NB4 (cell line): ENCODE measurements around the gene BIVM.

ENCODE experiments used
- DNase-seq: peaks from one replicate; pipeline ENCODE4 v3.0.0; 2010; ENCODE audit warnings: low read depth
- H3K4me3 ChIP-seq: one replicate; pipeline ENCODE4 v1.5.1; 2011; ENCODE audit warnings: mild to moderate bottlenecking, low read depth, low read length, moderate library complexity
- MYC ChIP-seq: IDR thresholded peaks from 2 replicates; pipeline ENCODE4 v1.6.1; 2011; ENCODE audit warnings: low read depth, low read length
- POLR2A ChIP-seq: IDR thresholded peaks from 2 replicates; pipeline ENCODE4 v1.6.1; 2011; ENCODE audit warnings: mild to moderate bottlenecking; ENCODE audit not compliant: insufficient read length; ENCODE audit errors: extremely low read depth
- TF ChIP-seq, protein P1 (sequence below): IDR thresholded peaks from 2 replicates; pipeline ENCODE4 v1.6.1; 2011; ENCODE audit warnings: low read depth, low read length
- TF ChIP-seq, protein P2 (sequence below): IDR thresholded peaks from one replicate; pipeline ENCODE4 v1.5.1; 2012; ENCODE audit warnings: low read depth, low read length

Gene BIVM

DNA sequence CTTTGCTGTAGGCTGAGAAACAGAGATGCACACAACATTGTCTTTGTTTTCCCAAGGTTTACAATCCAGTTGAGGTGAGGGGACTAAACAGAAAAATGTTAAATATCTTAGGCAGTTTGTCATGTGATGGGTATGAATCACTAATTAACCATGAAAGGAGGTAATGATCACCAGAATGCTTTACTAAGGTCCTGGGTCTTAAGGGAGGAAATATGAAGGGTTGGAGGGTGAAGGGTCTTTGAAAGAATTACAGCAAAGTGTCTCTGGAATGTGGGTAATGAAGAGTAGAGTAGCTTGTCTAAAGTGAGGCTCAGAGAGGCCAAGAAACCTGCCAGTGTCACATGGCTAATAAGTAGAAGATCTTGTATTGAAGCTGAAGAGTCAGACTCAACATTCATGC is 19.0 kb downstream of the BIVM start:
- no peak overlapping the region for H3K4me3 ChIP-seq
- TF ChIP-seq, protein P1, sequence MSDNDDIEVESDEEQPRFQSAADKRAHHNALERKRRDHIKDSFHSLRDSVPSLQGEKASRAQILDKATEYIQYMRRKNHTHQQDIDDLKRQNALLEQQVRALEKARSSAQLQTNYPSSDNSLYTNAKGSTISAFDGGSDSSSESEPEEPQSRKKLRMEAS, result no peak
- no peak for TF ChIP-seq POLR2A
- TF ChIP-seq MYC, result no peak
- TF ChIP-seq, protein P2, sequence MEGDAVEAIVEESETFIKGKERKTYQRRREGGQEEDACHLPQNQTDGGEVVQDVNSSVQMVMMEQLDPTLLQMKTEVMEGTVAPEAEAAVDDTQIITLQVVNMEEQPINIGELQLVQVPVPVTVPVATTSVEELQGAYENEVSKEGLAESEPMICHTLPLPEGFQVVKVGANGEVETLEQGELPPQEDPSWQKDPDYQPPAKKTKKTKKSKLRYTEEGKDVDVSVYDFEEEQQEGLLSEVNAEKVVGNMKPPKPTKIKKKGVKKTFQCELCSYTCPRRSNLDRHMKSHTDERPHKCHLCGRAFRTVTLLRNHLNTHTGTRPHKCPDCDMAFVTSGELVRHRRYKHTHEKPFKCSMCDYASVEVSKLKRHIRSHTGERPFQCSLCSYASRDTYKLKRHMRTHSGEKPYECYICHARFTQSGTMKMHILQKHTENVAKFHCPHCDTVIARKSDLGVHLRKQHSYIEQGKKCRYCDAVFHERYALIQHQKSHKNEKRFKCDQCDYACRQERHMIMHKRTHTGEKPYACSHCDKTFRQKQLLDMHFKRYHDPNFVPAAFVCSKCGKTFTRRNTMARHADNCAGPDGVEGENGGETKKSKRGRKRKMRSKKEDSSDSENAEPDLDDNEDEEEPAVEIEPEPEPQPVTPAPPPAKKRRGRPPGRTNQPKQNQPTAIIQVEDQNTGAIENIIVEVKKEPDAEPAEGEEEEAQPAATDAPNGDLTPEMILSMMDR, result no peak
- no peak for DNase-seq

DNA sequence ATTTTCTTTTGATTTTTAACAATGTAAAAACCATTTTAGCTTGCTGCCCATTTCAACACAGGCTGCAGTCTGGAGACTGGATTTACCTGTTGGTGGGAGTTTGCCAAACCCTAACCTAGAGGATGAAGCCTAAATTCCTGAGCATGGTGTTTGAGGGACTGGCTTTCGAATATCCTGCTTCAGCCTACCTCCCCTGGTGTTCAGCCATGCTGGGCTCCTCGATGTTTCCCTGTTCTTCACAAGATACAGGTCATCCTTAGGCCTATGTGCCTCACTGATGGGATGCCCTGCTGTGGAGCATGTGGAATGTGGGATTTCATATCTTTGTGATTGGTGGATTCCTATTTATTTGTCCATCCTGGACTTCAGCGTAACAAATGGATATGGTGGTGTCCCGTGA is 26.5 kb downstream of the BIVM start:
- H3K4me3 ChIP-seq, result no peak overlapping the region
- DNase-seq, result no peak
- no peak for TF ChIP-seq POLR2A
- TF ChIP-seq, protein P1, result no peak
- TF ChIP-seq, protein P2, result no peak
- no peak for TF ChIP-seq MYC

DNA sequence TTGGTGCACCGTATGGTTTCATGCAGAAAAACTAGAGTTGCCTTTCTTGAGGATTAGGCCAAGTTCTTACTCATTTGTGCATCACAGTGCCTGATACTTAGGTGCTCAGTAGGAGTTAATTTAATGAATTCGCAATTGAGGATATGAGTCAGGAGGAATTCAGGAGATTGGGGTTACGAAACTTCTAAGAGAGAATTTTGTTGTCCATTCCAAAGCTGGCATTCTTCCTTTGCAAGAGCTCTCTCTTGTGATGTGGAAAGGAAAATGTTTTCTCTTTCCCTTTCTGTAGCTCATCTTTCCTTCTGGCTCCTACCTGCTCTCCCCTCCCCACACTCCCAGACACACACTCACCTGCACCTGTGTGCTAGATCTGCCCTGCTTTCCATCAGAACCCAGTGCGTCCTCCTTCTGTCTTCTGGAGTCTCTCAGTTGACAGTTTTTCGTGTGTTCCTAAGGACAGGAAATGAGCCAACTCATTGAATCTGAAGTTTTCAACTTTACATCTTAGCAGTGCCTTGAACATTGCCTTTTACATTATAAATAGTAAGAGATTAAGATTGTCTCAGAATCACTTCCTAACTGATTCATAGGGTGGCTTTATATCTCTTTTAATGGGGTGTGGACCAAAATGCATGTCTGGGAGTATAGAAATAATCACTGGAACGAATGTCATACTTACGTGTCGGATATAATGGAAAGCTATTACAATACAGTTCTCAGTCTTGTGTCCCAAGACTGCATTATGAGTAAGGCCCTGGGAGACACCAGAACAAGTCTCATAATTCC is 27.2 kb downstream of the BIVM start:
- DNase-seq, result peak; percentile 40
- H3K4me3 ChIP-seq, result no peak overlapping the region
- TF ChIP-seq, protein P1, result no peak
- TF ChIP-seq POLR2A (no peak), MYC (no peak)
- TF ChIP-seq, protein P2, result no peak

DNA sequence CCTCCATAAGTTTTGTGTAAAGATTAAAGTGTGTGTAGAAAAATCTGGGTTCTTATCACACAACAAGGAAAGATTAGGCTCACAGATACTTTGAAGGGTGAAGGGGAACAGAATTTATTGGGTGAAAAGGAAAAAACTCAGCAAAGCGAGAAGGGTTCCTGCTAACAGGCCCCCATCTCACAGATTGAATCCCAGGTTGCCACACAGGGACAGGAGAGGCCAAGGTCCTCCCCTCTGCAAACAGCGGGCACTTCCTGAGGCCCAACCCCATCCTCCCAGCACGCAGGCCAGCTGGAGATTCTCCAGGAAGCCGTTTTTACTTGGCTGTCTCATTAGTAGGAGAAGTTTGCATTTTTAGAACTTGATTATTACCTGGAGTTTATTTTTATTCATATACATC is 31.7 kb downstream of the BIVM start:
- no peak for DNase-seq
- TF ChIP-seq, protein P1, result no peak
- H3K4me3 ChIP-seq, result no peak overlapping the region

DNA sequence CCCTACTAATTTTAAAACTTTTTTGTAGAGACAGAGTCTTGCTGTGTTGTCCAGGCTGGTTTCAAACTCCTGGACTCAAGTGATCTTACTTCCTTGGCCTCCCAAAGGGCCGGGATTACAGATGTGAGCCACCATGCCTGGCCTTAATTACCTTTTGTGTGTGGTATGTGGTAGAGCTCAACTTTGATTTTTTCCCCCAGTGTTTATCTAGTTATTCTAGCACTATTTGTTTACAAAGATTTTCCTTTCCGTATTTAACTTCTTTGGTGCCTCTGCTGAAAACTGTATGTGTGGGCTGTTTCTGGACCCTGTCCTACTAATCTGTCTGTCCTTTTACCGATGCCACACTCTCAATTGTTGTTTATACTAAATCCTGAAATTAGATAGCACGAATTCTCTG is 37.6 kb downstream of the BIVM start:
- no peak for DNase-seq
- TF ChIP-seq, protein P1, result no peak
- TF ChIP-seq, protein P2, result no peak
- TF ChIP-seq MYC (no peak), POLR2A (no peak)
- H3K4me3 ChIP-seq, result no peak overlapping the region

DNA sequence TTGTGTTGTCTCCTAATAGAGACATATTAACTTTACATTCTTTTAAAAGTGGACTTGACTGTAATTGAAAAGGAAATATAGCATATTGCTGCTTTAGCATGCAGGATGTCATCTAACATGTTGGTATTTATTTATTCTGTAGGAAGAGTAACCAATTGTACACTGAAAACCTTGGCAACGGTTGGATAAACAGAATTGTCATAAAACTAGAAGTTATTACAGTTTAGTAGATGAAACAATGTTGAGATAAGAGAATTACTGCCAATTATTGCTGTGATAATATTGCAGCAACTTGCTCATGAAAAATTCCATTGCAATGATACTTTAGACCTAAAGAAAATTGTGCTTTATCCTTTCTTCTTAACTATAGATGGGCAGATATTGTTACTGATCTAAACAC is 39.4 kb downstream of the BIVM start:
- H3K4me3 ChIP-seq, result no peak overlapping the region

More for the DNA sequence above, 39.4 kb downstream of the BIVM start:
- TF ChIP-seq MYC, result no peak
- TF ChIP-seq, protein P2, result no peak
- TF ChIP-seq, protein P1, result no peak
- TF ChIP-seq POLR2A, result no peak
- no peak for DNase-seq
